Effector CD8-positive, alpha-beta T cell (primary cell): Measurements from ENCODE around the gene CTNNBIP1.

Experiments used
- DNase-seq: peaks from one replicate; lab custom pipeline; 2025; lab: John Stamatoyannopoulos, UW

The CTNNBIP1 gene

GRCh38 chr1:9904596-9904995 lies 5.5 kb downstream of the CTNNBIP1 start:
- DNase-seq, result no peak

- DNase-seq, result no peak
Measured at GRCh38 chr1:9903801-9904527, 6.1 kb downstream of the CTNNBIP1 start.

GRCh38 chr1:9902060-9902452 lies 8.0 kb downstream of the CTNNBIP1 start:
- no peak for DNase-seq

GRCh38 chr1:9901148-9902059 lies 8.7 kb downstream of the CTNNBIP1 start:
- no peak for DNase-seq

GRCh38 chr1:9900142-9901043 lies 9.7 kb downstream of the CTNNBIP1 start:
- DNase-seq, result no peak

GRCh38 chr1:9894115-9894514 lies 16.0 kb downstream of the CTNNBIP1 start:
- DNase-seq, result no peak

- no peak for DNase-seq
Measured at GRCh38 chr1:9892563-9893528, 17.2 kb downstream of the CTNNBIP1 start.

GRCh38 chr1:9891207-9891606 lies 18.9 kb downstream of the CTNNBIP1 start:
- no peak for DNase-seq

- DNase-seq, result no peak
Measured at GRCh38 chr1:9890224-9890731, 19.8 kb downstream of the CTNNBIP1 start.

GRCh38 chr1:9889411-9889810 lies 20.7 kb downstream of the CTNNBIP1 start:
- no peak for DNase-seq

- no peak for DNase-seq
Measured at GRCh38 chr1:9888886-9889285, 21.2 kb downstream of the CTNNBIP1 start.

- no peak for DNase-seq
Measured at GRCh38 chr1:9887070-9887469, 23.0 kb downstream of the CTNNBIP1 start.

- DNase-seq, result no peak
Measured at GRCh38 chr1:9886092-9886742, 23.9 kb downstream of the CTNNBIP1 start.

GRCh38 chr1:9884805-9885204 lies 25.3 kb downstream of the CTNNBIP1 start:
- DNase-seq, result no peak

GRCh38 chr1:9883585-9884449 lies 26.3 kb downstream of the CTNNBIP1 start:
- DNase-seq, result no peak

GRCh38 chr1:9882945-9883303 lies 27.1 kb downstream of the CTNNBIP1 start:
- DNase-seq, result no peak

GRCh38 chr1:9882296-9882944 lies 27.6 kb downstream of the CTNNBIP1 start:
- no peak for DNase-seq

- no peak for DNase-seq
Measured at GRCh38 chr1:9881838-9882249, 28.2 kb downstream of the CTNNBIP1 start.

- no peak for DNase-seq
Measured at GRCh38 chr1:9878404-9878803, 31.7 kb downstream of the CTNNBIP1 start.
